ENCODE data around the gene TARS2.

Gene TARS2

GRCh38 chr1:150536836-150537731, 49.9 kb downstream of the TARS2 start:
- DNase-seq (ENCODE audit: low read depth in 4 of 4, low spot score in 1 of 4), result no peak

- no peak for DNase-seq (ENCODE audit: low read depth in 4 of 4, low spot score in 1 of 4)
Measured at GRCh38 chr1:150537732-150538684, 50.8 kb downstream of the TARS2 start.

- DNase-seq (ENCODE audit: low read depth in 4 of 4, low spot score in 1 of 4), result no peak
Measured at GRCh38 chr1:150543500-150544143, 56.4 kb downstream of the TARS2 start.

- DNase-seq (ENCODE audit: low read depth in 4 of 4, low spot score in 1 of 4), result no peak
Measured at GRCh38 chr1:150544204-150544603, 57.0 kb downstream of the TARS2 start.

- DNase-seq (ENCODE audit: low read depth in 4 of 4, low spot score in 1 of 4), result no peak
Measured at GRCh38 chr1:150545486-150546032, 58.3 kb downstream of the TARS2 start.

- DNase-seq (ENCODE audit: low read depth in 4 of 4, low spot score in 1 of 4), result no peak
Measured at GRCh38 chr1:150546294-150546937, 59.2 kb downstream of the TARS2 start.

- DNase-seq (ENCODE audit: low read depth in 4 of 4, low spot score in 1 of 4), result no peak
Measured at GRCh38 chr1:150548324-150548631, 61.1 kb downstream of the TARS2 start.

- DNase-seq (ENCODE audit: low read depth in 4 of 4, low spot score in 1 of 4), result no peak
Measured at GRCh38 chr1:150548632-150549495, 61.6 kb downstream of the TARS2 start, which contains the start of gene ADAMTSL4. Gene ADAMTSL4, plus strand, starts transcription at chr1:150549408. Its CDS starts 2,881 bp downstream, at chr1:150552289.

GRCh38 chr1:150549496-150550221, 62.4 kb downstream of the TARS2 start:
- no peak for DNase-seq (ENCODE audit: low read depth in 4 of 4, low spot score in 1 of 4)

GRCh38 chr1:150550222-150551050, 63.2 kb downstream of the TARS2 start:
- no peak for DNase-seq (ENCODE audit: low read depth in 4 of 4, low spot score in 1 of 4)

GRCh38 chr1:150551051-150551783, 64.0 kb downstream of the TARS2 start:
- no peak for DNase-seq (ENCODE audit: low read depth in 4 of 4, low spot score in 1 of 4)

GRCh38 chr1:150551784-150552127, 64.5 kb downstream of the TARS2 start:
- no peak for DNase-seq (ENCODE audit: low read depth in 4 of 4, low spot score in 1 of 4)

- no peak for DNase-seq (ENCODE audit: low read depth in 4 of 4, low spot score in 1 of 4)
Measured at GRCh38 chr1:150552128-150552910, 65.1 kb downstream of the TARS2 start.

- DNase-seq (ENCODE audit: low read depth in 4 of 4, low spot score in 1 of 4), result no peak
Measured at GRCh38 chr1:150552911-150553289, 65.7 kb downstream of the TARS2 start.

- no peak for DNase-seq (ENCODE audit: low read depth in 4 of 4, low spot score in 1 of 4)
Measured at GRCh38 chr1:150553392-150554085, 66.3 kb downstream of the TARS2 start.

GRCh38 chr1:150554086-150554452, 66.8 kb downstream of the TARS2 start:
- no peak for DNase-seq (ENCODE audit: low read depth in 4 of 4, low spot score in 1 of 4)
